ENCODE results near the gene METTL24.

- TF ChIP-seq CTCF (IDR thresholded peaks at IDR 0.05 in 4 of 5, conservative IDR thresholded peaks at IDR 0.05 in 1 of 5) = no peak
- TF ChIP-seq POLR2A (IDR thresholded peaks at IDR 0.05) = no peak
Observed at GRCh38 chr6:110317646-110318045, 40.5 kb downstream of the METTL24 start.
